Inflammatory macrophage treated with lipopolysaccharide for 4 hours (primary cell): ENCODE measurements around the gene ACMSD.
"Not testable (repeated sequence)": the region's sequence is repeated elsewhere in the genome, so short reads cannot be mapped to it uniquely, and the experiment has no call there.

Source experiments
- DNase-seq: peaks from one replicate; pipeline ENCODE4 v3.0.0-alpha.2; 2020

The ACMSD gene

GRCh38 chr2:134855709-134856108 lies 17.3 kb downstream of the ACMSD start:
- DNase-seq, result no peak

DNA sequence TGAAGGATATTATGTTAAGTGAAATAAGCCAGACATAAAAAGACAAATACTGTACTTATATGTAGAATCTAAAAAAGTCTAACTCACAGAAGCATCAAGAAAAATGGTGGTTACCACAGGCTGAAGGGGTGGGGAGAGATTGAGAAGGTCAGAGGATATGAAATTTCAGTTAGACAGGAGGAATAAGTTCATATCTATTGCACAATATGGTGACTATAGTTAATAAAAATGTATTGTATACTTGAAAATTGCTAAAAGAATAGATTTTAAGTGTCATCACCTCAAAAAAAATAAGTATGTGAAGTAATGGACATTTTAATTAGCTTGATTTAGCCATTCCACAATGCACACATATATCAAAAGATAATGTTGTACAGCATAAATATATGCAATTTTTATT lies 19.8 kb downstream of the ACMSD start:
- no peak for DNase-seq

- DNase-seq, result no peak
These were observed 22.8 kb downstream of the ACMSD start for GRCh38 chr2:134861173-134861572.

- DNase-seq, result no peak
These were observed 23.7 kb downstream of the ACMSD start for GRCh38 chr2:134862069-134862468.

GRCh38 chr2:134862674-134863073 lies 24.3 kb downstream of the ACMSD start:
- DNase-seq, result no peak

- DNase-seq, result no peak
These were observed 25.0 kb downstream of the ACMSD start for GRCh38 chr2:134863446-134863845.

DNA sequence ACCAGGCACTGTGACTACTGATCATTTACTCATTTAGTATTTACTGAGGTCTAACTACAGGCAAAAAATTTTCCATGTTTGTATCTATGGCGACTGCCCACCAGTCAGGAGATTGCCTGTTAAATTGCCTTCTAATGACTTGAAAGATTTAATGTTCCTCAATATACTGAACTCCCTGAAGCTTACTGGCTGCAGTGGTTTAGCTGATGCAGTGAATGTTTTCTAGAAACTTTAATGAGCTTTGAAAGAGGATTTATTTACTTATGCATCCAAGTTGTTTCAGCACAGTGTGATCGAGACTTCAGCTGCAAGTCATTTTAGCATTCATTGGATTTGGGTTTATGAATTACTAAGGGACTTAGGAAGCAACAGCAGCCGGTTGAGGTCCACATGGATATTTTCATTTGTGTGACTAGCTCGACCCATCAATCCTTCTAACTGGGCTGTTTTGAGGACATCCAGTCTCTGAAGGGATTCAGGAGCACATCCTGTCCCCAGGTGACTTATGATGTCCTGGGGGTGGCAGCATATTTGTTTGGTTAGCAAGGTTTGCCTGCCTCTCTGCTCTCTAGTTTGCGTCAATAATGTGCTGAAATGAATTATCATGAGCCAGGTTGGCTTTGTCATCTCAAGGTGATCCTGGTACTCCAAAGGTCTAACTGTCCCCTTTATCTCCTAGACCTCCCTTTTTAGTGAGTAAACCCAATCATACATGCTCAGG lies 26.8 kb downstream of the ACMSD start:
- DNase-seq, result no peak

- DNase-seq, result no peak
These were observed 28.2 kb downstream of the ACMSD start for GRCh38 chr2:134866498-134867099.

- DNase-seq, result no peak
These were observed 31.7 kb downstream of the ACMSD start for GRCh38 chr2:134869946-134870736.

DNA sequence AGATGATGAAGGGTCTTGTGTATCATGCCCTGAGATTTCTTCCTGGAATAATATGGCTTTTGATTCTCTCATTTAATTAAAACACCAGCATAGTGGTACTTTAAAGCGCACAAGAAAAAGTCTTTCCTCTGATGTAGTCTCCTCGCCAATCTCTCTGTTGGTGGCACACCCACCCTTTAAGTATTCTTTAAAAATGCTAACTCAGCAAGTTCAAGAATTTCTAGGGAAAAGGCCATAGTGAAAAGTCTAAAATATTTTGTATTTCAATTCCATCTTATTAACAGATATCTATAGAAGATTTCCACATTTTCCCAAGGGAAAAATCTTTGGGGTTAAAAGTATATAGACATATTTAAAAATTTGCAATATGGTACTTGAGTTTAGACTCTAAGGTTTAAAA lies 34.7 kb downstream of the ACMSD start:
- DNase-seq, result no peak

DNA sequence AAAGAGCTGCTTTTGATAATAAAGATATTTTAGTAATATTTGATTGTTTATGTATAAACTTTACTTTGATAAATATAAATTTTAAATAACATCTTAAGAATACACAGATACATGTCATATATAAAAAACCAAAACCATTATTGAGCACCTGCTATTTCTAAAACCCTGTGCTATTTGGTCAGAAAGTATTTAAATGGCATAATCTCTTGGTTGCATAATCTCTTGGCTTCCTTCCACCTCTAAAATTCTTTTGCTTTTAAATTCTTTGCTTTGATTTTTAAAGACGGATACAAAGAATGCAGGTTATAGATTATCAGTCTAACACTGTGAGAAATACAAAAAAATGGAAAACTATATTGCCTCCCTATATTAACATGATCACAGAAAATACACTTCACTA lies 36.9 kb downstream of the ACMSD start:
- no peak for DNase-seq

DNA sequence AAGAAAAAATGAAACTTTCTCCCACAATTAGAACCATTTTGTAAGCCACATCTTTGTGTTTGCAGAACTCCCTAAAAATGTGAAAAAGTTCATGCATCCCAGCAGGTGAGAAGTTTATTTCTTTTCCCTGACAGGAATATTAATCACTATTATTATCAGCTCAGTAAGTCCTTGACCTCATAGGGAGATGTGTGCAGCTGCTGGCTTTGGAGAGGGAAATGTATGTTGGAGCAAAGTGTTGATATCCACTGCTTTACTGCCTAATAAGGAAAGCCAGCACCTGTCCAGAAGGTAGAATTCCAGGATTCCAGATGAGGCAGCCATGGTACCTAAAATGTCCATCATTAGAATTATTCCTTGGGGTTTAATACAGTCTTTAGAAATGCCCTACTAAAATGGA lies 44.4 kb downstream of the ACMSD start:
- no peak for DNase-seq

GRCh38 chr2:134883552-134884293 lies 45.3 kb downstream of the ACMSD start:
- peak; percentile 21 for DNase-seq

DNA sequence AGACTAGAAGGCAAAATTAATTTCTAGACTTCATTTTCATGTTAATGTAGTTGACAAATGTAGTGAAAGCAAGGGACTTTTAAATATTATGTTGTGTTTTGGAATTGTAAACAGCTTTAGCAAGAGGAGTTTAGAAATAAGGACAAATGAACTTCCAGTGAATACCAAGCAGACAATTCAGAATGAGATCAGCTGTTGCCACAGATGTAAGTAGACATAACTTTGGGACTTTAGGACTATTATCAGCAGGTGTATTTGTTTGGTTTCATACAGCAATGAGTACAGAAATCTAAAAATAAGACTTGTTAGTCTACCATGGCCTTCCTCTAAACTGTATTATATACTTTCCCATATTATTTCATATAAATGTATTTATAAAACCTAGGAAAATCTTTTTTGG lies 46.0 kb downstream of the ACMSD start:
- no peak for DNase-seq

- DNase-seq, result no peak
These were observed 54.0 kb downstream of the ACMSD start for GRCh38 chr2:134892282-134893035.

GRCh38 chr2:134897932-134898331 lies 59.5 kb downstream of the ACMSD start:
- peak; percentile 36 for DNase-seq

DNA sequence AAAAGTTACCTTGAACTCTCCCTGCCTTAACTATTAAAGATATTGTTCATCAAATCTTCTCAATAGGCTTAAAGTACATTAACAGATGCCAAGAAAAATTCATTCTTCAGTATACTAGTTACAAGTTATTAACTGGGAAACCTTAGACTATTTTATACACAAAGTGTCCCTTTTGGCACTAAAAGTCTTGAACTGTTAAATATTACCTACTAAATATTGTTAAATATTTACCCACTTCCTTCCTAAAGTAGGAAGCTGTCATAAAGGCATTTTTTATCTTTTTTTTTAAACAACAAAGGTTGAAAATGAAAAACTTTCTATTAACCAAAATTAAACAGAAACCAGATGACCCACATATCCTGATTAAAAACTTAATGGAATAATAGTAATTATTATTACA lies 60.8 kb downstream of the ACMSD start:
- no peak for DNase-seq

DNA sequence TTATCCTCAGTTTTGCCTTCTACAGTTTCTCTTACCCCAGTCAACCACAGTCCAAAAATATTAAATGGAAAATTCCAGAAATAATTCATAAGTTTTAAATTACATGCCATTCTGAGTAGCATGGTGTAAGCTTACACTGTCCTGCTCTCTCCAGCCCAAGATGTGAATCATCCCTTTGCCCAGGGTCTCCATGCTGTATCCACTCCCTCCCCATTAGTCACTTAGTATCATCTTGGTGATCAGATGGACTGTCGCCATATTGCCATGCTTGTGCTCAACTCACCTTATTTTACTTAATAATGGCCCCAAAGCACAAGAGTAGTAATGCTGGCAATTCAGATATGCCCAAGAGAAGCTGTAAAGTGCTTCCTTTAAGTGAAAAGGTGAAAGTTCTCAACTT lies 61.7 kb downstream of the ACMSD start:
- DNase-seq, result no peak

- DNase-seq, result not testable (repeated sequence)
These were observed 65.3 kb downstream of the ACMSD start for GRCh38 chr2:134903701-134904100.

DNA sequence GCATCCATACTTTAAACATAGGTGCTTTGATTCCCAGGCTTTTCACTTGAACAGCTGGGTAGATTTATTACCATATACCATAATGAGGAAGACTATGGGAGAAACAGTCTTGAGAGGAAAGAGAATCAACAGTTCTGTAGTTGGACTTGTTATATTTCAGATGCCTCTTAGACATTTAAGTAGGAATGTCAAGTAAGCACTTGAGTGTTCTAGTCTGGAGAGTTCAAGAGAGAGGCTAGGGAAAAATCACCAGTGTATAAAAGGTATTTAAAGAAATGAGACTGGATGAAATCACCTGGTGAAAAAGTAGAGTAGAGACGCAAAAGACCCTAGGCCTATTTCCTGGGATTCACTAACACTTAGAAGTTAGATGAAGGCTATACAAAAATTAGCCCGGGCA lies 66.8 kb downstream of the ACMSD start:
- no peak for DNase-seq

DNA sequence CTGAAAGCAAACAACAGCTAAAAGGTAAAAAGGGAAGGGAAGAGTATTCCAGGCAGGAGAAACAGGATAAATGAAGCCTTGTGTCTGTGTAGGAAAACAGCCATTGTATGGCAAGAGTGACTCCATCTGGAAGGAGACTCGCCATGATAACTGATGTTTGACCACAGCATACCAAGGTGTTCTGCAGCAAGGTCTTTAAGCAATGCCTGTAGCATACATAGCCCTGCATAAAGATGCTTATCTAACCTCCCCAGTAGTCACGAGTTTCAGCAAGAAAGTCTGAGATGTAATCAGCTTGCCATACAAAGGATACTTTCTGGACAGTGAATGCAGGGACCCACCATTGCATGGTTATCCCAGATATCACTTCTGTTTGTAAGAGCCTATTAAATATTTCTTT lies 68.3 kb downstream of the ACMSD start:
- DNase-seq, result no peak

- not testable (repeated sequence) for DNase-seq
These were observed 69.2 kb downstream of the ACMSD start for GRCh38 chr2:134907441-134908116.
